HEK293T (cell line): ENCODE data around the gene FAXDC2.

Experiments
- BHLHE40 ChIP-seq: fragments of 450-650 bp; IDR thresholded peaks from 2 replicates; pipeline ENCODE4 v1.6.1; 2016; ENCODE audit warnings: mild to moderate bottlenecking, moderate library complexity, borderline replicate concordance
- ELF4 ChIP-seq: fragments of 450-650 bp; IDR thresholded peaks from 2 replicates; pipeline ENCODE4 v1.6.1; 2017; ENCODE audit warnings: antibody characterized with exemption
- FOXA1 ChIP-seq: fragments of 450-650 bp; IDR thresholded peaks from 2 replicates; pipeline ENCODE4 v1.6.1; 2016; ENCODE audit warnings: mild to moderate bottlenecking
- FOXK2 ChIP-seq: fragments of 450-650 bp; IDR thresholded peaks from 2 replicates; pipeline ENCODE4 v1.6.1; 2016; ENCODE audit warnings: mild to moderate bottlenecking
- FOXM1 ChIP-seq: fragments of 450-650 bp; IDR thresholded peaks from 2 replicates; pipeline ENCODE4 v1.6.1; 2017; ENCODE audit warnings: mild to moderate bottlenecking, borderline replicate concordance
- HDGF ChIP-seq: fragments of 450-650 bp; IDR thresholded peaks from 2 replicates; pipeline ENCODE4 v1.6.1; 2017; ENCODE audit warnings: antibody characterized with exemption, borderline replicate concordance
- L3MBTL2 ChIP-seq: fragments of 450-650 bp; conservative IDR thresholded peaks from 2 replicates; pipeline ENCODE4 v1.6.1; 2016; ENCODE audit warnings: mild to moderate bottlenecking
- LEF1 ChIP-seq: fragments of 450-650 bp; IDR thresholded peaks from 2 replicates; pipeline ENCODE4 v1.6.1; 2017; ENCODE audit warnings: mild to moderate bottlenecking, borderline replicate concordance
- NFRKB ChIP-seq: fragments of 450-650 bp; IDR thresholded peaks from 2 replicates; pipeline ENCODE4 v1.6.1; 2016; ENCODE audit warnings: mild to moderate bottlenecking, moderate library complexity
- SP1 ChIP-seq: fragments of 450-650 bp; IDR thresholded peaks from 2 replicates; pipeline ENCODE4 v1.6.1; 2017
- SUZ12 ChIP-seq: fragments of 450-650 bp; IDR thresholded peaks from 2 replicates; pipeline ENCODE4 v1.6.1; 2016; ENCODE audit warnings: mild to moderate bottlenecking
- TARDBP ChIP-seq: fragments of 450-650 bp; IDR thresholded peaks from 2 replicates; pipeline ENCODE4 v1.6.1; 2016
- ZNF384 ChIP-seq: fragments of 450-650 bp; IDR thresholded peaks from 2 replicates; pipeline ENCODE4 v1.6.1; 2016
- TF ChIP-seq, protein P1 (sequence below): fragments of 450-650 bp; IDR thresholded peaks from 2 replicates; pipeline ENCODE4 v1.6.1; 2016

DNA sequence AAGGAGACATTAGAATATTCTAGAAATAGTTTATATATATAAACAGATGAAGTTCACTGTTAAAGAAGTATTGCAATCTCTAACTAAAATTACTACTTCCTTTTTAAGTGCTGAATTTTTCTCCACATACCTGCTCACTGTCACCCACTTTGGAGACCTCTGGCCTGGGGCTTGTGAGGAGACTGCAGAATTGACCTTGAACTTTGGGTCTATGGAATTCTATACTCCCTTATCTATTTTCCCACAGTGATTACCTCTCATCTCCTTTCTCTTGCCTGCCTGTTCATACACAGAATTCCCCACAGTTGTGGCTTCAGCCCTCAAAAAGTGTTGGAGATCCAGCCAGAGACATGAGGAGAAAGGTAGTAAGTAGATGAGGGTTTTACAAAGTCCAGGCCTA, 49.8 kb downstream of the FAXDC2 start:
- TF ChIP-seq SP1 (no peak), HDGF (no peak), FOXA1 (no peak), ELF4 (no peak), NFRKB (no peak), FOXM1 (no peak), SUZ12 (no peak), BHLHE40 (no peak), ZNF384 (no peak), TARDBP (no peak), L3MBTL2 (no peak), FOXK2 (no peak), LEF1 (no peak)
- TF ChIP-seq, protein P1, sequence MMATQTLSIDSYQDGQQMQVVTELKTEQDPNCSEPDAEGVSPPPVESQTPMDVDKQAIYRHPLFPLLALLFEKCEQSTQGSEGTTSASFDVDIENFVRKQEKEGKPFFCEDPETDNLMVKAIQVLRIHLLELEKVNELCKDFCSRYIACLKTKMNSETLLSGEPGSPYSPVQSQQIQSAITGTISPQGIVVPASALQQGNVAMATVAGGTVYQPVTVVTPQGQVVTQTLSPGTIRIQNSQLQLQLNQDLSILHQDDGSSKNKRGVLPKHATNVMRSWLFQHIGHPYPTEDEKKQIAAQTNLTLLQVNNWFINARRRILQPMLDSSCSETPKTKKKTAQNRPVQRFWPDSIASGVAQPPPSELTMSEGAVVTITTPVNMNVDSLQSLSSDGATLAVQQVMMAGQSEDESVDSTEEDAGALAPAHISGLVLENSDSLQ: no peak
